Activated CD4-positive, alpha-beta T cell treated with anti-CD3 and anti-CD28 coated beads for 36 hours (primary cell): ENCODE results near the gene OR5I1. TPM values are rescaled to one million over a fixed set of nuclear protein-coding genes. Genes with fewer than 3 reads are reported as not detected.

Source experiments
- ATAC-seq: fragments of 200-7000 bp; cut with Tn5 transposase; one replicate; pipeline ENCODE4 v1.10.0; 2021; ENCODE audit warnings: mild to moderate bottlenecking, moderate library complexity
- CTCF ChIA-PET: fragments of 350-600 bp; sonication (Branson Sonifier 250); formaldehyde crosslinking; loops from one replicate; lab custom pipeline; 2021; ENCODE audit warnings: antibody characterized with exemption; lab: Charles Lee
- POLR2A ChIA-PET: fragments of 350-600 bp; sonication (Branson Sonifier 250); formaldehyde crosslinking; loops from one replicate; lab custom pipeline; 2021; ENCODE audit warnings: antibody characterized with exemption, inconsistent platforms; lab: Charles Lee
- DNase-seq: peaks from one replicate; pipeline ENCODE4 v3.0.0-alpha.2; 2020
- H3K27ac Mint-ChIP-seq: one replicate; pipeline ENCODE4 v1.8.0; 2021; ENCODE audit warnings: mixed read lengths
- H3K27me3 Mint-ChIP-seq: one replicate; pipeline ENCODE4 v1.8.0; 2021; ENCODE audit warnings: mixed read lengths
- H3K36me3 Mint-ChIP-seq: one replicate; pipeline ENCODE4 v1.8.0; 2021; ENCODE audit warnings: low read depth, mixed read lengths
- H3K4me1 Mint-ChIP-seq: one replicate; pipeline ENCODE4 v1.8.0; 2021; ENCODE audit warnings: mixed read lengths
- H3K4me3 Mint-ChIP-seq: one replicate; pipeline ENCODE4 v1.8.0; 2021; ENCODE audit warnings: mild to moderate bottlenecking, moderate library complexity, mixed read lengths
- H3K9me3 Mint-ChIP-seq: one replicate; pipeline ENCODE4 v1.8.0; 2021; ENCODE audit warnings: low read depth, mixed read lengths
- intact Hi-C, 2 experiments: fragments of 100-400 bp; cut with DNase I in 1 of 2; cut with micrococcal nuclease in 1 of 2; formaldehyde crosslinking; loops; one replicate each; pipeline versions ENCODE4 v1.14.2 to v1.15.1; 2022 to 2024; cut with DNase I, micrococcal nuclease
- total RNA-seq, 2 experiments: library from RNA; stranded (reverse); gene quantifications; one replicate each; pipeline ENCODE4 v1.2.3, GENCODE V29; 2021

OR5I1 gene
- not detected for total RNA-seq

DNA sequence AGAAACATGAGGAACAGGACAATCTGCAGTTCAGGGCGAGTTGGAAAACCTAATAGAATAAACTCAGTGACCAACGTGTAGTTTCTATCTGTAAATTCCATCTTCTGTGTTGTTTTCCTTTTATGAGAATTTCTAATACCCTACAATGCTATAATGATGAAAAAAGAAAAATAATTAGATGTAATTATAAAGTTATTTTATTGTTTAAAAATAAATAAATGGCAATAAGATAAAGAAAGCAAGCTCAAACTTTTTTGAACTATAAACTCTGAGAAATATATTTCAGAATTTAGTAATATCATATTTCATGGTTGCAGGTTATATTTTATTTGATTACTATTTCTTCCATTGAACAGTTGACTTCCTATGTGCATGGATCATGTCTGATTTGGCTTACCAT, at the start of gene OR5I1:
Gene OR5I1, minus strand, starts transcription at position 101 of the 400 bp plus-strand sequence. Its CDS starts 0 bp downstream, at position 101.
- no peaks in the 10 kb centered on the region for H3K36me3 Mint-ChIP-seq
- intact Hi-C loops = no loop called here
- ChIA-PET CTCF (no interaction called here), POLR2A (no interaction called here)
- H3K27ac Mint-ChIP-seq = no peak within 1 kb of the TSS
- DNase-seq (no peak), ATAC-seq (no peak)
- H3K27me3 Mint-ChIP-seq = no peaks in the 10 kb centered on the region
- H3K4me1 Mint-ChIP-seq = no peaks in the 10 kb centered on the region
- H3K9me3 Mint-ChIP-seq = peaks cover 3% of the 10 kb centered on the region
- H3K4me3 Mint-ChIP-seq = no peak within 1 kb of the TSS

GRCh38 chr11:55970935-55971334, 34.7 kb upstream of the OR5I1 start:
- ATAC-seq = no peak
- Mint-ChIP-seq H3K9me3 (peaks cover 12% of the 10 kb centered on the region), H3K27ac (no peak overlapping the region), H3K27me3 (no peaks in the 10 kb centered on the region), H3K36me3 (no peaks in the 10 kb centered on the region), H3K4me3 (no peak overlapping the region), H3K4me1 (no peaks in the 10 kb centered on the region)
- ChIA-PET CTCF (no interaction called here), POLR2A (no interaction called here)
- no peak for DNase-seq
- intact Hi-C loops = no loop called here

DNA sequence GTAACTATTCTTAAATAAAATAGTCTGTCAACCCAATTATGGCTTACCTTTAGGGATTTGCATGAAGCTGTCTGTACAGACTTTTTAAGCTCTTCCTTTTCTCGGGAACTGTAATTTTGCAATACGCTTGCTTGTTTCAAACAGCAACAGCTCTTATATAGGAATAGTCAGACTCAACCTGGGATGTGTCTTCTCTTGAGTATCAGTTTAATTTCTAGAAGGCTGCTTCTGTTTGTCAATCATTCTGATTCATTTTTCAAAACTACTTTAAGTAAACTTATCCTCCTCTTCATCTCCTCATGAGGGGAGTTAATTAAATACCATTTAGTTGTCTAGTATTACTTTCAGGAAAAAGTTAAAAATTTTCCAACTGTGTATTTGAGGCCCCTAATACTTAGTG, 33.6 kb upstream of the OR5I1 start, which contains the start of gene OR10AG1:
Gene OR10AG1, minus strand, starts transcription at position 101 of the 400 bp plus-strand sequence. Its CDS starts 38 bp downstream, at position 63.
- DNase-seq = no peak
- Mint-ChIP-seq H3K27ac (no peak within 1 kb of the TSS), H3K4me1 (no peaks in the 10 kb centered on the region), H3K4me3 (no peak within 1 kb of the TSS), H3K27me3 (no peaks in the 10 kb centered on the region), H3K9me3 (peaks cover 12% of the 10 kb centered on the region), H3K36me3 (no peaks in the 10 kb centered on the region)
- ChIA-PET CTCF (no interaction called here), POLR2A (no interaction called here)
- intact Hi-C loops = no loop called here
- ATAC-seq = no peak

GRCh38 chr11:55967914-55968313, 31.7 kb upstream of the OR5I1 start:
- Mint-ChIP-seq H3K36me3 (no peaks in the 10 kb centered on the region), H3K4me3 (no peak overlapping the region), H3K27ac (no peak overlapping the region), H3K9me3 (peaks cover 12% of the 10 kb centered on the region), H3K27me3 (no peaks in the 10 kb centered on the region), H3K4me1 (no peaks in the 10 kb centered on the region)
- ChIA-PET POLR2A (no interaction called here), CTCF (no interaction called here)
- DNase-seq (no peak), ATAC-seq (no peak)
- intact Hi-C loops = no loop called here

DNA sequence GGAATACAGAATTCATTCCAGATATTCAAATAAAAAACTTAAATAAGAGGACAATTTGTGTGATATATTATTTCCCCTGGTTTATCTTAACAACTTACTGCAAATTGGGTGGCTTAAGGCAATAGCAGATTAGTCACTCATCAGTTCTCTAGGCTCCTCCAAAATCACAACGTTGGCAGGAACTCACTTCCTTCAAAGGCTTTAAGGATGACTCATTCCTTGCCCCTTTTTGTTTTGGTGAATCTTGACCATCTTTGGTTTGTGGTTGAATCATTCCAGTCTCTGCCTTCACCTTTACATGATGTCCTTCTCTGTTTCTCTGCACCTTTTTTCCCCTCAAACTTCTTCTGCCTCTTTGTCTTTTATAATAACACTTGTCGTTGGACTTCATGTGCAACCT, 30.2 kb upstream of the OR5I1 start:
- Mint-ChIP-seq H3K4me3 (no peak overlapping the region), H3K4me1 (no peaks in the 10 kb centered on the region), H3K36me3 (no peaks in the 10 kb centered on the region), H3K27ac (no peak overlapping the region), H3K27me3 (no peaks in the 10 kb centered on the region), H3K9me3 (peaks cover 7% of the 10 kb centered on the region)
- DNase-seq (no peak), ATAC-seq (no peak)
- POLR2A ChIA-PET = no interaction called here
- CTCF ChIA-PET = no interaction called here
- intact Hi-C loops = no loop called here

DNA sequence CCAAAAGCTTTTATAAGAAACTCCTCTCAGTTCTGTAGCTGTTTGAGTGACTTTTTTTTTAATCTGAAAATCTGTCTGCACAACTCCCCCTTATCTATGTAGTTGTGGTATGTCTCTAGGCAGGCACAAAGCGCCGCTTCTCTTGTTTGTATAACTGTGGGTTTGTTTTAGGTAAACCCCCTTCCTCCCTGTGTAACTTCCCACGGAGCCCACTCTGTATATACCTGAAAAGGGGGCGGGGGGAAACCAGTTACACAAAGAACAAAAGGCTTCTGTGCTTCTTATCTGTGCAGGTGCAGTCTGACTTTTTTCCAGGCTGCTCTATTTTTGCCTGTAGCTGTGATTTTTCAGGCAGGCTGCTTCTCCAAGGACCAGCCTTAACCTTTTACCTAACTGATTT, 20.3 kb upstream of the OR5I1 start:
- DNase-seq (no peak), ATAC-seq (no peak)
- no peak overlapping the region for H3K4me3 Mint-ChIP-seq
- ChIA-PET POLR2A (no interaction called here), CTCF (no interaction called here)
- peaks cover 2% of the 10 kb centered on the region for H3K9me3 Mint-ChIP-seq
- H3K27ac Mint-ChIP-seq = no peak overlapping the region
- no peaks in the 10 kb centered on the region for H3K4me1 Mint-ChIP-seq
- no peaks in the 10 kb centered on the region for H3K36me3 Mint-ChIP-seq
- intact Hi-C loops = no loop called here
- H3K27me3 Mint-ChIP-seq = no peaks in the 10 kb centered on the region

DNA sequence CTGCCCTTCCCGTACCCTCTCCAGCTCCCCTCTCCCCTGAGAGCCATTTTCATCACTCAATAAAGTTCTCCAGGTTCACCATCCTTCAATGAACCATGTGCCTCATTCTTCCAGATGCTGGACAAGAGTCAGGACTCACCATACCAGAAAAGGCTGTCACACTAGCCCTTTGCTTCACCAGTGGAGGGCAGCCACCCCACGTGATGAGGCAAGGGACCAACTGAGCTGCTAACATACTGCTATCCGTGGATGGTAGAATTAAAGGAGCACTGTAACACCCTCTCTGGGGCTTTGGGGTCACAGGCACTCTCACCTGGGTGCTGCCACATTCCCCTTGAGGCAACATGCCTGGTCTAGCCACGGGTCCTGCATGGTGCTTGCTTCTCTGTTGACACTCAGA, 13.1 kb upstream of the OR5I1 start:
- Mint-ChIP-seq H3K4me1 (no peaks in the 10 kb centered on the region), H3K27me3 (no peaks in the 10 kb centered on the region), H3K36me3 (no peaks in the 10 kb centered on the region), H3K4me3 (no peak overlapping the region), H3K9me3 (peaks cover 5% of the 10 kb centered on the region), H3K27ac (no peak overlapping the region)
- ChIA-PET POLR2A (no interaction called here), CTCF (no interaction called here)
- intact Hi-C loops = loop anchor here in 1 of 2 experiments (5.0 kb wide), 1 partner anchor 47 kb away; no protein-coding TSS in a partner anchor
- no peak for ATAC-seq
- no peak for DNase-seq

DNA sequence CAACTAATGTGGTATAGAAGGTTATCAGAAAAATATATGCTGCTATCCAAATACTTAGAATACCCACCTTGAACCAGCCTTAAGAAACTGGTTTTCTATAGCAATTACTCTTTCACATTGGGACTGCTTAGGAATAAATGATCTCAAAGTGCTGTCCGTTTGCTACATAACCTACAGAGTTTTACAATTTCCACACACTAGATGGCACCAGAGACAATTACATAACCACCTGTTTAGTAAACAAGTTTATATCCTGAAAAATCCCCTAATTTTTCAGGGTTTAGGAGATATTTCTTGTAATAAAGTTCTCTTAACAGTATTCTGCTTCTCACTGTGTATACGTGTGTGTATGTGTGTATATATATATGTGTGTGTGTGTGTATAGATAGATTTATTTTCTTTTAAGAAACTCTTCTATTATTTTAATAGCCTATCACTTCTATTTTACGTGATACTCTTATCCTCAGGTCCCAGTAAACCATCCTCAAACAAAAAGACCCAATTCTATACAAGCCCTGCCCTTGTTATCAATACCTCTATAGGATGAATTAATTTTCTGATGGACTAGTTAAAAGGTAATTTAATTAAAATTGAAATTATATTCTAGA, 6.7 kb upstream of the OR5I1 start:
- ChIA-PET POLR2A (no interaction called here), CTCF (no interaction called here)
- DNase-seq = no peak
- H3K4me3 Mint-ChIP-seq = no peak overlapping the region
- no peaks in the 10 kb centered on the region for H3K4me1 Mint-ChIP-seq
- no peaks in the 10 kb centered on the region for H3K36me3 Mint-ChIP-seq
- no peak for ATAC-seq
- intact Hi-C loops = loop anchor here (1.0 to 2.0 kb wide), 2 partner anchors 840 kb away; no protein-coding TSS in a partner anchor
- no peaks in the 10 kb centered on the region for H3K9me3 Mint-ChIP-seq
- H3K27ac Mint-ChIP-seq = no peak overlapping the region
- H3K27me3 Mint-ChIP-seq = no peaks in the 10 kb centered on the region

DNA sequence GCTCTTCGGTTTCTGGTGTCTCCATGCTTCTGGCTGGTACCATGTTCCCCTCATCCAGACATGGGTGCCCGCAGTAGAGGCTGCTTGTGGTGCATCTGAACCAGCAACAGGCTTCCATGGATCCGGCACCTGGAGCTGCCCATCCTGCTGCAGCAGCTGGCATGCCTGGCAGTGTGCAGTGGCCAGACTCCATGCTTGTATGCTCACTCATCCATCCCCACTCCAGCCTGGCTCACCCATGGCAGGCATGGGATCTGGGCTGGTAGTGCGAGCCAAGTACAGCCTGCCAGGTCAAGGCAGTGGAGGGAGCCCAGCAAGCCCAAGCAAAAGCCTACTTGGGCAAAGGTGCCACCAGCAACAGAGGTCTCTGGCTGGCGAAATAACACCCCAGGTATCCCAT, 15.7 kb downstream of the OR5I1 start:
- Mint-ChIP-seq H3K9me3 (peaks cover 11% of the 10 kb centered on the region), H3K36me3 (no peaks in the 10 kb centered on the region), H3K4me3 (no peak overlapping the region), H3K27ac (no peak overlapping the region), H3K4me1 (no peaks in the 10 kb centered on the region), H3K27me3 (no peaks in the 10 kb centered on the region)
- intact Hi-C loops = no loop called here
- no peak for DNase-seq
- no peak for ATAC-seq
- ChIA-PET CTCF (no interaction called here), POLR2A (no interaction called here)

GRCh38 chr11:55914482-55914881, 21.7 kb downstream of the OR5I1 start, which contains the start of gene OR5W2:
Gene OR5W2, minus strand, starts transcription at chr11:55914582. Its CDS starts 0 bp downstream, at chr11:55914582.
- ChIA-PET POLR2A (no interaction called here), CTCF (no interaction called here)
- intact Hi-C loops = no loop called here
- no peak for ATAC-seq
- H3K4me1 Mint-ChIP-seq = no peaks in the 10 kb centered on the region
- H3K4me3 Mint-ChIP-seq = no peak within 1 kb of the TSS
- DNase-seq = no peak
- H3K27me3 Mint-ChIP-seq = no peaks in the 10 kb centered on the region
- no peaks in the 10 kb centered on the region for H3K36me3 Mint-ChIP-seq
- peaks cover 10% of the 10 kb centered on the region for H3K9me3 Mint-ChIP-seq
- H3K27ac Mint-ChIP-seq = no peak within 1 kb of the TSS

DNA sequence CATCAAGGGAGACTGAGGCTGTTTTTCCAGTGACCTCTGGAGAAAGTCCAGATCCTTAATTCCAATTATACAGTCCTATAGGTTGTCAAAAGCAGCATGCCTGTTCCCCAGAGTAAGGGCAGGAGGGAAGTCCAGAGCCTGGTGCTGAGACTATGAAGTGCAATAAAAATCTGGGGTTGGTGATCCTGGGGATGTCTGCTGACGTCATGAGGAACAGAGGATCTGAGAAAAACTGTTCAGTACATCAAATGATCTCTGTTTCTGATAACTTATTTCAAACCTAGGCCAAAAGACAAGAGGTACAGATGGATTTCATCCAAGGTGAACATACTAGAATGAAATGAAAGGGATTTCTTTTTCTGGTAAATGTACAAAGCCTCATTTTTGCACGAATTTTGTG, 33.9 kb downstream of the OR5I1 start:
- ChIA-PET CTCF (no interaction called here), POLR2A (no interaction called here)
- peaks cover 10% of the 10 kb centered on the region for H3K9me3 Mint-ChIP-seq
- no peak overlapping the region for H3K27ac Mint-ChIP-seq
- no peak for ATAC-seq
- H3K4me3 Mint-ChIP-seq = no peak overlapping the region
- H3K27me3 Mint-ChIP-seq = no peaks in the 10 kb centered on the region
- intact Hi-C loops = loop anchor here (5.0 to 10.0 kb wide), 2 partner anchors 45 to 188 kb away; no protein-coding TSS in a partner anchor
- no peak for DNase-seq
- H3K36me3 Mint-ChIP-seq = no peaks in the 10 kb centered on the region
- no peaks in the 10 kb centered on the region for H3K4me1 Mint-ChIP-seq

DNA sequence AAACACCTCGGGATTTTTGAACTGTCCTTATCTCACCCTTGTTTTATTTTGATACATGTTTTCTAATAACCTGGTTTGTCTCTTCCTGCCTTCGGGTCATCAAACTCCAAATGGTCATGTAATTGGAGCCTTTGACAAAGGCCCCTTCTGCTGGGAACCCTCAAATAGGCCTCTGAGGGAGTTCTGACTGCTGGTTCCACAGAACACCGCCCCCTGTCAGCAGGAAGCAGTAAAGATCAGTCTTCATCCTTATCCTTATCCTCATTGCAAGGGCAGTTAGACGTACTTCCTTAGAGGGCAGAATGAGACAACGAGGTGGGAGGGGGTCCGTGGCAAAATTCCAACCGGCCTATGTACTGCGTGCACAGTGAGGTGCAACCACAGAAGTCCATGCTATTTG, 41.0 kb downstream of the OR5I1 start:
- H3K27ac Mint-ChIP-seq = no peak overlapping the region
- DNase-seq (no peak), ATAC-seq (no peak)
- H3K9me3 Mint-ChIP-seq = peaks cover 8% of the 10 kb centered on the region
- CTCF ChIA-PET = no interaction called here
- no peaks in the 10 kb centered on the region for H3K27me3 Mint-ChIP-seq
- no peaks in the 10 kb centered on the region for H3K36me3 Mint-ChIP-seq
- POLR2A ChIA-PET = no interaction called here
- intact Hi-C loops = no loop called here
- no peak overlapping the region for H3K4me3 Mint-ChIP-seq
- no peaks in the 10 kb centered on the region for H3K4me1 Mint-ChIP-seq
